HG03066 (cell line): ENCODE measurements around the gene CDK6.
"Not testable (repeated sequence)": the region's sequence is repeated elsewhere in the genome, so short reads cannot be mapped to it uniquely, and the experiment has no call there.

Experiments used
- ATAC-seq: cut with Tn5 transposase; IDR thresholded peaks from one replicate; pipeline ENCODE4 v1.9.1; 2021; ENCODE audit warnings: low read depth; ENCODE audit not compliant: unreplicated experiment

Gene CDK6

GRCh38 chr7:92608380-92609322 lies 227.7 kb downstream of the CDK6 start:
- ATAC-seq: no peak

GRCh38 chr7:92606985-92607384 lies 229.4 kb downstream of the CDK6 start:
- ATAC-seq: no peak

- ATAC-seq: not testable (repeated sequence)
These were observed 231.9 kb downstream of the CDK6 start for GRCh38 chr7:92604517-92604916.

GRCh38 chr7:92603089-92603445 lies 233.3 kb downstream of the CDK6 start:
- no peak for ATAC-seq

GRCh38 chr7:92602352-92603088 lies 233.9 kb downstream of the CDK6 start:
- ATAC-seq: no peak

GRCh38 chr7:92598310-92598981 lies 237.9 kb downstream of the CDK6 start:
- peak; percentile 77 for ATAC-seq

GRCh38 chr7:92595281-92595680 lies 241.1 kb downstream of the CDK6 start:
- ATAC-seq: no peak

GRCh38 chr7:92594746-92595145 lies 241.6 kb downstream of the CDK6 start:
- no peak for ATAC-seq

GRCh38 chr7:92590711-92591310 lies 245.6 kb downstream of the CDK6 start:
- ATAC-seq: no peak

GRCh38 chr7:92589056-92589455 lies 247.3 kb downstream of the CDK6 start:
- no peak for ATAC-seq

GRCh38 chr7:92588561-92588960 lies 247.8 kb downstream of the CDK6 start:
- no peak for ATAC-seq

- no peak for ATAC-seq
These were observed 249.5 kb downstream of the CDK6 start for GRCh38 chr7:92586841-92587240.

GRCh38 chr7:92586403-92586802 lies 250.0 kb downstream of the CDK6 start:
- no peak for ATAC-seq

- no peak for ATAC-seq
These were observed 251.4 kb downstream of the CDK6 start for GRCh38 chr7:92584953-92585352.

- ATAC-seq: no peak
These were observed 253.4 kb downstream of the CDK6 start for GRCh38 chr7:92582948-92583347.

- no peak for ATAC-seq
These were observed 260.1 kb downstream of the CDK6 start for GRCh38 chr7:92576296-92576695.

GRCh38 chr7:92569137-92569536 lies 267.2 kb downstream of the CDK6 start:
- ATAC-seq: no peak

- no peak for ATAC-seq
These were observed 268.9 kb downstream of the CDK6 start for GRCh38 chr7:92567460-92567859.

GRCh38 chr7:92563345-92563744 lies 273.0 kb downstream of the CDK6 start:
- ATAC-seq: no peak

- ATAC-seq: no peak
These were observed 275.8 kb downstream of the CDK6 start for GRCh38 chr7:92560602-92561001.
